ENCODE results near the gene HID1. TPM values are rescaled to one million over a fixed set of nuclear protein-coding genes. Genes with fewer than 3 reads are reported as not detected.

The HID1 gene
- total and polyA plus RNA-seq, 2 of the 4 experiments (the other 2 are of a cell fraction): 0.18 to 1.7 TPM

DNA sequence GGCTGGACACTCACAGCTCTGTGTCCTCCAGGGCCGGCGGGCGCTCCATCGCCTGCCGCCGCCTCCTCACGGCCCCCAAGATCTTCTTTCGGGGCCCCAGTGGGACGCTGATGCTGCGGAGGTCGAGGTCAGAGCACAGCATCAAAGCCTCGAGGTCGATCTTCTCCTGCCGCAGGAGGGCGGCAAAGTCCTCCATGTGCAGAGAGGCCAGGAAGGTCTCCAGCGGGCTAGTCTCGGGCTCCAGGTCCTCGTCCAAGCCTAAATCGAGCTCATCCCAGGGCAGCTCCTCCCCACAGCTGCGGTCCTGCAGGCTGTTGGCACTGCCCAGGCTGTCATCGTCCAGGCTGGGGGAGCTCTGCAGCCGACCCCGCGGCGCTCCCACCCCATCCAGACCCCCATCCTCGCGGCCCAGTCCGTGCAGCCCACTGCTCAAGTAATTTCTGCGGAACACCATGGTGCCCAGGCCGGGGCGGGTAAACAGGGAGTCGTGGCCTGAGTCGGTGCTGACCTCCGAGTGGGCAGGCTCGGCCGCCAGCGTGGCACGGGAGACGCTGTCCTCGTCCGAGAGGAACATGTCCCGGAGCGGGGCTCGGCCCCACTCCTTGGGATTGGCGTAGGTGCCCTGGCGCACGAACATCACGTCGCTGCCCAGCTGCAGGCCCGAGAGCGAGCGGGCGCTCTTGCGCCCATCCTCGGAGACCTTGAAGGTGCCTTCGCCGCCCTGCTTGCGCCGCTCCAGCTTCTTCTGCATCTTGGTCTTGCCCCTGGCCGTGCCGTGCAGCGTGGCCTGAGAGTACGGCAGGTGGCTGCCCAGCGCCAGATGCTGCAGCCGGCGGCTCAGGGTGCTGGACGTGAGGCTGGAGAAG is 52.9 kb downstream of the HID1 start (continued):
- no peak for TF ChIP-seq SMC3 (IDR thresholded peaks at IDR 0.05; ENCODE audit: low read depth, low read length)

- H3K27me3 ChIP-seq (ENCODE audit: control insufficient read depth, insufficient read depth, low read length): peaks cover 60% of the 10 kb centered on the region
Observed at GRCh38 chr17:74918906-74919305, 53.7 kb downstream of the HID1 start.

More at GRCh38 chr17:74918906-74919305, 53.7 kb downstream of the HID1 start:
- DNase-seq (no peak), ATAC-seq (ENCODE audit: low read depth) (no peak)
- no peak overlapping the region for H2BK15ac ChIP-seq (ENCODE audit: low read depth, low read length)
- H4K20me1 ChIP-seq (ENCODE audit: insufficient read depth, low read length): no peaks in the 10 kb centered on the region
- no peak overlapping the region for H4K8ac ChIP-seq (ENCODE audit: low read depth in 2 of 2, low read length in 2 of 2)
- no peak overlapping the region for H3K4ac ChIP-seq (ENCODE audit: low read depth, low read length)
- H3K4me3 ChIP-seq (ENCODE audit: insufficient read depth, low read depth, low read length): no peak overlapping the region
- ChIA-PET POLR2A (ENCODE audit: unreplicated experiment) (no interaction called here), CTCF (interaction anchor here (0.7 to 1.1 kb wide), 2 partner anchors 34 to 39 kb away, joined by 3 to 7 read pairs; no protein-coding TSS in a partner anchor)
- no peak overlapping the region for H2BK5ac ChIP-seq (ENCODE audit: low read depth, low read length, poor library complexity, severe bottlenecking)
- H3K4me1 ChIP-seq (ENCODE audit: control insufficient read depth, insufficient read depth, low read length): no peaks in the 10 kb centered on the region
- no peak overlapping the region for H2AK9ac ChIP-seq (replicated peaks; ENCODE audit: low read depth, low read length, poor library complexity)
- H3K56ac ChIP-seq (ENCODE audit: extremely low read depth, insufficient read depth, low read length): no peak overlapping the region
- intact Hi-C loops (cut with micrococcal nuclease) (no loop called here), in situ Hi-C loops (cut with MboI; ENCODE audit: low sequenced_read_pairs) (no loop called here), dilution Hi-C loops (cut with HindIII; ENCODE audit: low sequenced_read_pairs, unreplicated experiment) (no loop called here)
- H2AK5ac ChIP-seq (ENCODE audit: low read depth, low read length): no peak overlapping the region
- WGBS, 2 experiments (ENCODE audit: extremely low coverage in 2 of 2, insufficient read length in 1 of 2): no CpG with 5 or more reads among the region's 5 CpGs
- no peak overlapping the region for H3K23ac ChIP-seq (ENCODE audit: low read depth, low read length)
- no peak overlapping the region for H4K91ac ChIP-seq (ENCODE audit: insufficient read depth, low read depth, low read length)
- no peak overlapping the region for H2AFZ ChIP-seq (replicated peaks; ENCODE audit: low read length, poor library complexity)
- H3K9me1 ChIP-seq (ENCODE audit: insufficient read depth, low read length): no peaks in the 10 kb centered on the region
- H3K18ac ChIP-seq (ENCODE audit: low read depth, low read length): no peak overlapping the region
- no peaks in the 10 kb centered on the region for H3K9me3 ChIP-seq (ENCODE audit: control insufficient read depth, insufficient read depth, low read length)
- H2BK120ac ChIP-seq (ENCODE audit: low read depth, low read length): no peak overlapping the region
- H3K4me2 ChIP-seq (ENCODE audit: low read depth, low read length): no peak overlapping the region
- H3K14ac ChIP-seq (replicated peaks; ENCODE audit: low read depth, low read length): no peak overlapping the region
- H3K9ac ChIP-seq (ENCODE audit: low read depth, low read length): no peak overlapping the region
- no TSS peak for BruUV-seq (replicated peaks)
- TF ChIP-seq BHLHE40 (IDR thresholded peaks at IDR 0.05; ENCODE audit: low read depth, low read length): no peak
- TF ChIP-seq MAFK (IDR thresholded peaks at IDR 0.05; ENCODE audit: low read depth, low read length): no peak
- TF ChIP-seq RCOR1 (IDR thresholded peaks at IDR 0.05; ENCODE audit: insufficient replicate concordance, low read length): no peak
- no peak for TF ChIP-seq MAZ (IDR thresholded peaks at IDR 0.05; ENCODE audit: borderline replicate concordance, low read depth, low read length)
- no peak for TF ChIP-seq SMC3 (IDR thresholded peaks at IDR 0.05; ENCODE audit: low read depth, low read length)
- TF ChIP-seq, protein P1, sequence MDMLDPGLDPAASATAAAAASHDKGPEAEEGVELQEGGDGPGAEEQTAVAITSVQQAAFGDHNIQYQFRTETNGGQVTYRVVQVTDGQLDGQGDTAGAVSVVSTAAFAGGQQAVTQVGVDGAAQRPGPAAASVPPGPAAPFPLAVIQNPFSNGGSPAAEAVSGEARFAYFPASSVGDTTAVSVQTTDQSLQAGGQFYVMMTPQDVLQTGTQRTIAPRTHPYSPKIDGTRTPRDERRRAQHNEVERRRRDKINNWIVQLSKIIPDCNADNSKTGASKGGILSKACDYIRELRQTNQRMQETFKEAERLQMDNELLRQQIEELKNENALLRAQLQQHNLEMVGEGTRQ (IDR thresholded peaks at IDR 0.05; ENCODE audit: low read depth, low read length): no peak
- TF ChIP-seq RAD21 (IDR thresholded peaks at IDR 0.05; ENCODE audit: low read length): no peak
- H3K36me3 ChIP-seq (ENCODE audit: control insufficient read depth, insufficient read depth, low read length): no peaks in the 10 kb centered on the region
- H2BK20ac ChIP-seq (ENCODE audit: low read depth, low read length): no peak overlapping the region
- H4K5ac ChIP-seq (ENCODE audit: low read depth, low read length): no peak overlapping the region
- no peaks in the 10 kb centered on the region for H3K79me1 ChIP-seq (ENCODE audit: low read depth in 1 of 2, low read length in 2 of 2)
- no peak overlapping the region for H3K27ac ChIP-seq (ENCODE audit: insufficient read depth, low read length)
